A673 (cell line): Measurements from ENCODE around the gene RAB37. TPM values are rescaled to one million over a fixed set of nuclear protein-coding genes. Genes with fewer than 3 reads are reported as not detected.

Experiments used
- BruUV-seq: library from RNA; stranded (reverse); fragments of 400-500 nt; replicated peaks from 2 replicates; lab custom pipeline; 2021; lab: Mats Ljungman, UMichigan
- CTCF ChIA-PET: fragments of 300-600 bp; sonication (Branson Sonifier 250); formaldehyde crosslinking; loops from one replicate; lab custom pipeline; 2022; ENCODE audit warnings: antibody characterized with exemption; lab: Charles Lee
- POLR2A ChIA-PET: fragments of 300-600 bp; sonication (Branson Sonifier 250); formaldehyde crosslinking; loops from one replicate; lab custom pipeline; 2022; ENCODE audit warnings: antibody characterized with exemption; ENCODE audit not compliant: low non-redundant PET; lab: Charles Lee
- DNase-seq: peaks from one replicate; pipeline ENCODE4 v3.0.0-alpha.2; 2015; ENCODE audit warnings: low spot score
- H3K27ac ChIP-seq: fragments of 200-600 bp; sonication (generic); 2 replicates; pipeline ENCODE4 v1.5.1; 2016; ENCODE audit warnings: mixed run types, low read depth, mild to moderate bottlenecking, mixed read lengths, antibody characterized with exemption, low read length; ENCODE audit not compliant: poor library complexity, severe bottlenecking
- H3K27me3 ChIP-seq: fragments of 200-600 bp; sonication (generic); replicated peaks from 2 replicates; pipeline ENCODE4 v1.6.1; 2017; ENCODE audit warnings: mixed run types, low read depth, mild to moderate bottlenecking, mixed read lengths, antibody characterized with exemption, low read length; ENCODE audit not compliant: insufficient read depth, poor library complexity
- H3K36me3 ChIP-seq: fragments of 200-600 bp; sonication (generic); 2 replicates; pipeline ENCODE4 v1.6.1; 2016; ENCODE audit warnings: mixed run types, mild to moderate bottlenecking, mixed read lengths, antibody characterized with exemption, low read length; ENCODE audit not compliant: insufficient read depth, poor library complexity, severe bottlenecking
- H3K4me1 ChIP-seq: fragments of 200-600 bp; sonication (generic); 2 replicates; pipeline ENCODE4 v1.6.1; 2017; ENCODE audit warnings: mixed run types, mild to moderate bottlenecking, mixed read lengths, antibody characterized with exemption, low read length; ENCODE audit not compliant: insufficient read depth, poor library complexity, severe bottlenecking
- H3K4me3 ChIP-seq: fragments of 200-600 bp; sonication (generic); 2 replicates; pipeline ENCODE4 v1.5.1; 2016; ENCODE audit warnings: low read depth, mixed run types, mild to moderate bottlenecking, mixed read lengths, low read length; ENCODE audit not compliant: poor library complexity, severe bottlenecking
- H3K9me3 ChIP-seq: fragments of 200-600 bp; sonication (generic); 2 replicates; pipeline ENCODE4 v1.6.1; 2016; ENCODE audit warnings: mixed run types, low read depth, mild to moderate bottlenecking, mixed read lengths, antibody characterized with exemption, low read length; ENCODE audit not compliant: poor library complexity, severe bottlenecking
- CTCF ChIP-seq: fragments of 300-800, 200-600 bp; sonication (generic); conservative IDR thresholded peaks from 2 replicates; pipeline ENCODE4 v1.5.1; 2017; ENCODE audit warnings: low read depth, mild to moderate bottlenecking, antibody characterized with exemption, low read length, moderate library complexity, mixed read lengths
- EZH2 ChIP-seq: fragments of 200-600 bp; sonication (generic); IDR thresholded peaks from 2 replicates; pipeline ENCODE4 v1.6.1; 2017; ENCODE audit warnings: borderline replicate concordance, low read depth, mild to moderate bottlenecking, mixed read lengths, antibody characterized with exemption, low read length; ENCODE audit not compliant: poor library complexity, severe bottlenecking
- intact Hi-C: fragments of 100-400 bp; cut with micrococcal nuclease; formaldehyde crosslinking; loops from one replicate; pipeline ENCODE4 v1.10.0; 2022; ENCODE audit not compliant: unreplicated experiment
- total RNA-seq: library from RNA; stranded (reverse); gene quantifications from 2 replicates; pipeline ENCODE4 v1.2.3, GENCODE V29; 2021

The RAB37 gene
- total RNA-seq, 1 experiment from 2014 or later = not detected

GRCh38 chr17:74770498-74771318 lies 33.7 kb downstream of the RAB37 start:
- H3K4me3 ChIP-seq = no peak overlapping the region
- H3K27me3 ChIP-seq = no peaks in the 10 kb centered on the region
- no peak overlapping the region for H3K27ac ChIP-seq
- TF ChIP-seq CTCF (no peak; the same call in 1 of the 2 replicates), EZH2 (no peak)
- no peak for DNase-seq
- ChIA-PET POLR2A (no interaction called here), CTCF (no interaction called here)
- no peaks in the 10 kb centered on the region for H3K9me3 ChIP-seq
- BruUV-seq = no TSS peak
- intact Hi-C loops = no loop called here
- peaks cover 40% of the 10 kb centered on the region for H3K36me3 ChIP-seq
- H3K4me1 ChIP-seq = no peaks in the 10 kb centered on the region

- intact Hi-C loops = no loop called here
- no peaks in the 10 kb centered on the region for H3K27me3 ChIP-seq
- H3K27ac ChIP-seq = no peak overlapping the region
- H3K4me1 ChIP-seq = no peaks in the 10 kb centered on the region
- no TSS peak for BruUV-seq
- no peak for TF ChIP-seq CTCF
- TF ChIP-seq EZH2 = no peak
- ChIA-PET CTCF (no interaction called here), POLR2A (no interaction called here)
- peaks cover 40% of the 10 kb centered on the region for H3K36me3 ChIP-seq
- no peaks in the 10 kb centered on the region for H3K9me3 ChIP-seq
- H3K4me3 ChIP-seq = no peak overlapping the region
- no peak for DNase-seq
These were observed 34.4 kb downstream of the RAB37 start for GRCh38 chr17:74771319-74771914.

- no peaks in the 10 kb centered on the region for H3K9me3 ChIP-seq
- ChIA-PET POLR2A (no interaction called here), CTCF (no interaction called here)
- TF ChIP-seq CTCF = no peak
- no peak for TF ChIP-seq EZH2
- intact Hi-C loops = no loop called here
- no peak overlapping the region for H3K4me3 ChIP-seq
- peaks cover 40% of the 10 kb centered on the region for H3K36me3 ChIP-seq
- DNase-seq = no peak
- no peaks in the 10 kb centered on the region for H3K27me3 ChIP-seq
- BruUV-seq = no TSS peak
- no peak overlapping the region for H3K27ac ChIP-seq
- H3K4me1 ChIP-seq = no peaks in the 10 kb centered on the region
These were observed 35.0 kb downstream of the RAB37 start for GRCh38 chr17:74772053-74772452.
